HepG2 (cell line): ENCODE data around the gene ARL3. TPM values are rescaled to one million over a fixed set of nuclear protein-coding genes. Genes with fewer than 3 reads are reported as not detected.

ENCODE experiments used
- ATAC-seq: fragments of 200-7000 bp; cut with Tn5 transposase; 3 replicates; pipeline ENCODE4 v1.9.1; 2020; ENCODE audit warnings: mild to moderate bottlenecking, moderate library complexity
- BruUV-seq: library from RNA; stranded (reverse); fragments of 400-500 nt; replicated peaks from 2 replicates; lab custom pipeline; 2021; lab: Mats Ljungman, UMichigan
- CTCF ChIA-PET: fragments of 300-600 bp; formaldehyde crosslinking; extraction: SDS; loops from one replicate; lab custom pipeline; 2021; ENCODE audit warnings: low total read pairs, inconsistent platforms, low intra/inter-chr PET ratio; lab: Yijun Ruan, JAX
- POLR2A ChIA-PET: fragments of 350-600 bp; sonication (Branson Sonifier 250); formaldehyde crosslinking; loops from one replicate; lab custom pipeline; 2020; ENCODE audit warnings: antibody characterized with exemption, inconsistent platforms; lab: Yijun Ruan, JAX
- DNase-seq: peaks from one replicate; pipeline ENCODE4 v3.0.0-alpha.2; 2015; ENCODE audit warnings: low spot score
- FAIRE-seq: peaks from 3 replicates; lab custom pipeline; 2011; peaks lifted over from hg19 to GRCh38; lab: Jason Lieb, UNC
- H2AFZ ChIP-seq: one replicate; pipeline ENCODE4 v1.6.1; 2011; ENCODE audit warnings: low read length, inconsistent platforms
- H3K27ac ChIP-seq: fragments of 300-600 bp; 3 replicates; pipeline ENCODE4 v1.8.0; 2011; ENCODE audit warnings: mixed run types, mild to moderate bottlenecking, mixed read lengths, low read length, inconsistent platforms; ENCODE audit not compliant: insufficient read depth; ENCODE audit errors: extremely low read length
- H3K27me3 ChIP-seq, 2 experiments: fragments of 200-600 bp in 1 of 2; 2 replicates in 1 of 2; 3 replicates in 1 of 2; pipeline versions ENCODE4 v1.6.0 to v1.8.0; 2011; ENCODE audit warnings: low read length in 2 of 2, mild to moderate bottlenecking in 2 of 2, moderate library complexity in 2 of 2, inconsistent platforms in 1 of 2; ENCODE audit not compliant: insufficient read depth in 2 of 2, control insufficient read depth in 1 of 2
- H3K36me3 ChIP-seq, 2 experiments: fragments of 200-600 bp in 1 of 2; replicated peaks in 1 of 2; 2 replicates in 1 of 2; 3 replicates in 1 of 2; pipeline versions ENCODE4 v1.5.1 to v1.8.0; 2011; ENCODE audit warnings: low read length in 2 of 2, inconsistent platforms in 1 of 2; ENCODE audit not compliant: insufficient read depth in 2 of 2, control insufficient read depth in 1 of 2
- H3K4me1 ChIP-seq: 2 replicates; pipeline ENCODE4 v1.5.1; 2012; ENCODE audit warnings: low read length, inconsistent platforms; ENCODE audit not compliant: insufficient read depth
- H3K4me2 ChIP-seq: 2 replicates; pipeline ENCODE4 v1.6.0; 2011; ENCODE audit warnings: low read depth, low read length, inconsistent platforms
- H3K4me3 ChIP-seq, 3 experiments: fragments of 200-600 bp in 1 of 3; sonication (generic), shearing (Covaris generic) in 1 of 3; replicated peaks in 1 of 3; 2 replicates each; pipeline ENCODE4 v1.5.1; 2011 to 2016; ENCODE audit warnings: low read length in 3 of 3, inconsistent platforms in 2 of 3, low read depth in 2 of 3, mild to moderate bottlenecking in 2 of 3, control low read depth in 1 of 3, mixed read lengths in 1 of 3; ENCODE audit not compliant: insufficient read depth in 1 of 3
- H3K79me2 ChIP-seq: one replicate; pipeline ENCODE4 v1.6.1; 2011; ENCODE audit warnings: low read length, inconsistent platforms; ENCODE audit not compliant: insufficient read depth
- H3K9ac ChIP-seq: 2 replicates; pipeline ENCODE4 v1.6.0; 2011; ENCODE audit warnings: mild to moderate bottlenecking, low read depth, low read length, inconsistent platforms; ENCODE audit not compliant: insufficient read depth
- H3K9me3 ChIP-seq: 2 replicates; pipeline ENCODE4 v1.5.1; 2012; ENCODE audit warnings: mild to moderate bottlenecking, low read length
- H4K20me1 ChIP-seq: 2 replicates; pipeline ENCODE4 v1.6.0; 2011; ENCODE audit warnings: inconsistent platforms, mild to moderate bottlenecking, low read length, moderate library complexity; ENCODE audit not compliant: insufficient read depth
- FOXP4 ChIP-seq: sonication (generic); formaldehyde crosslinking; IDR thresholded peaks from 2 replicates; pipeline ENCODE4 v1.4.0; 2020; ENCODE audit warnings: missing genetic modification reagents
- KDM3A ChIP-seq: IDR thresholded peaks from 2 replicates; pipeline ENCODE4 v1.6.1; 2018; ENCODE audit warnings: low read depth, missing compliant biosample characterization
- MATR3 ChIP-seq: sonication (generic); formaldehyde crosslinking; IDR thresholded peaks from 2 replicates; pipeline ENCODE4 v1.4.0; 2020; ENCODE audit warnings: missing genetic modification reagents
- RBFOX2 ChIP-seq: fragments of 200-400 bp; formaldehyde crosslinking; IDR thresholded peaks from 2 replicates; pipeline ENCODE4 v1.6.1; 2017; ENCODE audit warnings: low read depth, mild to moderate bottlenecking, low read length
- TSC22D2 ChIP-seq: sonication (generic); formaldehyde crosslinking; IDR thresholded peaks from 2 replicates; pipeline ENCODE4 v1.5.1; 2020; ENCODE audit warnings: missing genetic modification reagents, mild to moderate bottlenecking, borderline replicate concordance
- ZNF382 ChIP-seq: sonication (generic); formaldehyde crosslinking; IDR thresholded peaks from 2 replicates; pipeline ENCODE4 v1.5.0; 2020; ENCODE audit warnings: missing genetic modification reagents, mild to moderate bottlenecking, borderline replicate concordance
- ZNF792 ChIP-seq: IDR thresholded peaks from 2 replicates; pipeline ENCODE4 v1.6.1; 2016
- whole genome bisulfite sequencing: methylation state at CpG from one replicate; pipeline ENCODE4 v1.1.6; 2017; ENCODE audit warnings: low lambda C conversion rate; 5-methylcytosine and 5-hydroxymethylcytosine counted together
- in situ Hi-C: cut with HindIII; loops from 2 replicates; pipeline ENCODE4 v1.10.0; 2017; ENCODE audit warnings: low pct_unique_long_range_greater_than_20kb; ENCODE audit not compliant: extremely low pct_ligation_motif_present
- intact Hi-C: fragments of 100-400 bp; cut with micrococcal nuclease; formaldehyde crosslinking; loops from one replicate; pipeline ENCODE4 v1.10.0; 2022; ENCODE audit not compliant: unreplicated experiment
- polyA plus RNA-seq, 8 experiments: library from polyadenylated mRNA; depleted of rRNA in 3 of 8; stranded (reverse) in 7 of 8; unstranded in 1 of 8; fragments of >200 nt; fragmentation: Illumina TruSeq in 4 of 8; extraction: Trizol in 4 of 8; gene quantifications; 2 replicates each; pipeline versions ENCODE4 v1.2.1 to v1.2.3, GENCODE V29; 2011 to 2016; ENCODE audit warnings: low read depth in 4 of 8, missing spikeins in 1 of 8, mixed read lengths in 1 of 8; ENCODE audit not compliant: insufficient read depth in 1 of 8
- total RNA-seq, 5 experiments: library from RNA; depleted of rRNA; stranded (reverse); fragments of >200 nt; fragmentation: Illumina TruSeq; extraction: Trizol; gene quantifications; 2 replicates each; pipeline ENCODE4 v1.2.3, GENCODE V29; 2016; ENCODE audit warnings: low read depth in 1 of 5

ARL3 gene
- total and polyA plus RNA-seq, 2 of the 13 experiments (the other 11 are each of a cell fraction or from before 2014, with no cell fraction given): 5.2 to 6.6 TPM

GRCh38 chr10:102627291-102627735, 86.9 kb downstream of the ARL3 start (continued):
- TF ChIP-seq ZNF382 (CRISPR knock-in tag) (no peak), ZNF792 (CRISPR knock-in tag) (no peak), MATR3 (no peak), TSC22D2 (CRISPR knock-in tag) (no peak)
- TF ChIP-seq, all 625 proteins: peak for 2

GRCh38 chr10:102626026-102626685, 88.0 kb downstream of the ARL3 start:
- POLR2A ChIA-PET: interaction anchor here (1.4 to 7.0 kb wide), 4 partner anchors 15 to 29 kb away, joined by 5 to 121 read pairs (median 48); partner anchors contain the start of gene TRIM8
- Histone ChIP-seq H2AFZ (no peak overlapping the region), H3K4me3 (no peak overlapping the region), H3K27me3 (no peaks in the 10 kb centered on the region), H3K27ac (no peak overlapping the region), H3K9ac (no peak overlapping the region), H4K20me1 (no peaks in the 10 kb centered on the region), H3K4me1 (peaks cover 84% of the 10 kb centered on the region), H3K36me3 (no peaks in the 10 kb centered on the region; a peak in 2 of 5 replicates), H3K4me2 (no peak overlapping the region), H3K79me2 (no peaks in the 10 kb centered on the region), H3K9me3 (no peaks in the 10 kb centered on the region)
- CTCF ChIA-PET: no interaction called here
- WGBS: 93% methylated on average over 10 of the region's 10 CpGs
- intact Hi-C loops: no loop called here
- BruUV-seq: no TSS peak
- FAIRE-seq (no peak), DNase-seq (no peak), ATAC-seq (no peak)
- no peak for TF ChIP-seq RBFOX2
- no peak for TF ChIP-seq KDM3A (CRISPR knock-in tag)
- TF ChIP-seq FOXP4 (CRISPR knock-in tag): no peak
- in situ Hi-C loops: no loop called here
